Inflammatory macrophage treated with lipopolysaccharide for 1 hour (primary cell): ENCODE data around the gene ZNF611.
"Not testable (repeated sequence)": the region's sequence is repeated elsewhere in the genome, so short reads cannot be mapped to it uniquely, and the experiment has no call there.

ENCODE experiments used
- DNase-seq, 2 donors: peaks; one replicate each; pipeline ENCODE4 v3.0.0-alpha.2; 2020 to 2022

Gene ZNF611

GRCh38 chr19:52734893-52735661 lies at the start of gene ZNF611:
TSS of gene ZNF611 (minus strand) at chr19:52735044. CDS start at chr19:52715894, 19,150 bp downstream.
- DNase-seq, result peak; percentile 90 to 99

- DNase-seq, result not testable (repeated sequence)
Observed at GRCh38 chr19:52782864-52783263, 48.0 kb upstream of the ZNF611 start.

- DNase-seq, result peak in 1 of 2 donors; percentile 8
Observed at GRCh38 chr19:52778811-52779210, 44.0 kb upstream of the ZNF611 start.

GRCh38 chr19:52756447-52756846 lies 21.6 kb upstream of the ZNF611 start:
- DNase-seq, result not testable (repeated sequence)

- DNase-seq, result no peak
Observed at GRCh38 chr19:52749780-52750179, 14.9 kb upstream of the ZNF611 start.

- peak; percentile 16 to 70 for DNase-seq
Observed at GRCh38 chr19:52748336-52748950, 13.6 kb upstream of the ZNF611 start.

GRCh38 chr19:52745919-52746318 lies 11.1 kb upstream of the ZNF611 start:
- DNase-seq, result not testable (repeated sequence)

GRCh38 chr19:52743091-52743490 lies 8.2 kb upstream of the ZNF611 start:
- DNase-seq, result no peak

GRCh38 chr19:52742516-52742915 lies 7.7 kb upstream of the ZNF611 start:
- no peak for DNase-seq

- DNase-seq, result no peak
Observed at GRCh38 chr19:52741951-52742485, 7.2 kb upstream of the ZNF611 start.

- not testable (repeated sequence) for DNase-seq
Observed at GRCh38 chr19:52741371-52741770, 6.5 kb upstream of the ZNF611 start.

- DNase-seq, result no peak
Observed at GRCh38 chr19:52739576-52739975, 4.7 kb upstream of the ZNF611 start.

GRCh38 chr19:52735734-52736133 lies 890 bp upstream of the ZNF611 start:
- DNase-seq, result no peak

GRCh38 chr19:52734331-52734892 lies 432 bp downstream of the ZNF611 start:
- DNase-seq, result no peak

- DNase-seq, result not testable (repeated sequence)
Observed at GRCh38 chr19:52726051-52726450, 8.8 kb downstream of the ZNF611 start.

- no peak for DNase-seq
Observed at GRCh38 chr19:52725528-52725961, 9.3 kb downstream of the ZNF611 start.

GRCh38 chr19:52724701-52725514 lies 9.9 kb downstream of the ZNF611 start:
- no peak for DNase-seq

- DNase-seq, result not testable (repeated sequence)
Observed at GRCh38 chr19:52723907-52724598, 10.8 kb downstream of the ZNF611 start.

- no peak for DNase-seq
Observed at GRCh38 chr19:52722062-52723003, 12.5 kb downstream of the ZNF611 start.

- not testable (repeated sequence) for DNase-seq
Observed at GRCh38 chr19:52720541-52720940, 14.3 kb downstream of the ZNF611 start.

- no peak for DNase-seq
Observed at GRCh38 chr19:52716522-52716921, 18.3 kb downstream of the ZNF611 start.
